K562 (cell line): ENCODE results near the gene MBOAT7. TPM values are rescaled to one million over a fixed set of nuclear protein-coding genes. Genes with fewer than 3 reads are reported as not detected.
A peak's percentile ranks its signal among the peaks of the same experiment; 100 is the strongest.

Experiments
- BCOR ChIP-seq: fragments of 450-650 bp; IDR thresholded peaks from 2 replicates; pipeline ENCODE4 v1.6.1; 2016
- CAMTA2 ChIP-seq: fragments of 250-450 bp; sonication (Bioruptor Pico); conservative IDR thresholded peaks from 2 replicates; pipeline ENCODE4 v1.5.1; 2022
- CEBPB ChIP-seq: fragments of 450-650 bp; IDR thresholded peaks from 2 replicates; pipeline ENCODE4 v1.6.1; 2016; ENCODE audit warnings: missing genetic modification characterization, missing compliant biosample characterization
- FOXA3 ChIP-seq, 2 experiments: fragments of 450-650 bp in 1 of 2; sonication (generic) in 1 of 2; formaldehyde crosslinking; IDR thresholded peaks in 1 of 2; conservative IDR thresholded peaks in 1 of 2; 2 replicates each; pipeline versions ENCODE4 v1.4.0 to v1.8.0; 2020 to 2022; ENCODE audit warnings: mild to moderate bottlenecking in 2 of 2, missing genetic modification reagents in 1 of 2
- FOXM1 ChIP-seq, 2 experiments: fragments of 450-650 bp in 1 of 2; sonication (generic) in 1 of 2; formaldehyde crosslinking in 1 of 2; IDR thresholded peaks; 2 replicates each; pipeline versions ENCODE4 v1.6.1 to v1.9.0; 2017 to 2022; ENCODE audit warnings: low read depth in 2 of 2, mild to moderate bottlenecking in 2 of 2, missing genetic modification reagents in 1 of 2, moderate library complexity in 1 of 2
- HDAC2 ChIP-seq: fragments of 450-650 bp; IDR thresholded peaks from 2 replicates; pipeline ENCODE4 v1.6.1; 2016; ENCODE audit warnings: mild to moderate bottlenecking
- HNRNPK ChIP-seq: fragments of 200-400 bp; formaldehyde crosslinking; IDR thresholded peaks from one replicate; pipeline ENCODE4 v1.6.1; 2018; ENCODE audit warnings: mild to moderate bottlenecking, low read depth, low read length; ENCODE audit not compliant: poor library complexity, severe bottlenecking
- MIER1 ChIP-seq: fragments of 450-650 bp; IDR thresholded peaks from 2 replicates; pipeline ENCODE4 v1.6.1; 2016; ENCODE audit warnings: antibody characterized with exemption, mild to moderate bottlenecking, low read depth
- POLR2AphosphoS2 ChIP-seq: IDR thresholded peaks from 2 replicates; pipeline ENCODE4 v1.6.1; 2012; ENCODE audit warnings: low read length, improper control_type of control experiment
- PRMT5 ChIP-seq: sonication (generic); formaldehyde crosslinking; IDR thresholded peaks from 2 replicates; pipeline ENCODE4 v1.5.0; 2020; ENCODE audit warnings: missing genetic modification reagents
- SAFB2 ChIP-seq: fragments of 200-400 bp; formaldehyde crosslinking; IDR thresholded peaks from 2 replicates; pipeline ENCODE4 v1.6.1; 2018; ENCODE audit warnings: borderline replicate concordance, low read length, low read depth, moderate library complexity; ENCODE audit not compliant: severe bottlenecking
- ZNF23 ChIP-seq: fragments of 250-450 bp; sonication (Bioruptor Pico); IDR thresholded peaks from 2 replicates; pipeline ENCODE4 v1.4.0; 2020; ENCODE audit warnings: mild to moderate bottlenecking
- ZNF79 ChIP-seq: fragments of 250-450 bp; sonication (Bioruptor Pico); IDR thresholded peaks from 2 replicates; pipeline ENCODE4 v1.4.0; 2020; ENCODE audit warnings: low read depth, mild to moderate bottlenecking, moderate library complexity
- polyA plus RNA-seq, 8 experiments: library from polyadenylated mRNA; depleted of rRNA in 4 of 8; stranded (reverse) in 5 of 8; unstranded in 3 of 8; fragments of >200 nt; fragmentation: Nextera tagmentation in 2 of 8; fragmentation: Illumina TruSeq in 1 of 8; extraction: Ambion mirVana in 2 of 8; extraction: Trizol in 1 of 8; gene quantifications; 2 replicates each; pipeline versions ENCODE4 v1.2.1 to v1.2.3, GENCODE V29; 2011 to 2014; ENCODE audit warnings: inconsistent platforms in 1 of 8, missing spikeins in 1 of 8
- total RNA-seq, 7 experiments: library from RNA; depleted of rRNA in 6 of 7; stranded (reverse); fragments of >200 nt in 6 of 7; fragmentation: Illumina TruSeq in 2 of 7; extraction: Trizol in 2 of 7; gene quantifications; 2 replicates each; pipeline versions ENCODE4 v1.2.1 to v1.2.3, GENCODE V29; 2011 to 2021; ENCODE audit warnings: low replicate concordance in 1 of 7
- TF ChIP-seq, protein P1 (sequence below), 3 experiments: fragments of 200-800 bp in 1 of 3; sonication (Bioruptor generic) in 1 of 3; sonication (generic) in 1 of 3; formaldehyde crosslinking in 1 of 3; IDR thresholded peaks; 2 replicates each; pipeline versions ENCODE4 v1.6.1 to v1.8.0; 2016 to 2022; ENCODE audit warnings: mild to moderate bottlenecking in 2 of 3, missing compliant biosample characterization in 2 of 3, missing genetic modification characterization in 2 of 3, missing genetic modification reagents in 1 of 3
- TF ChIP-seq, protein P2 (sequence below), 2 experiments: fragments of 450-650 bp; conservative IDR thresholded peaks; 2 replicates each; pipeline ENCODE4 v1.6.1; 2017; ENCODE audit warnings: mild to moderate bottlenecking in 2 of 2, moderate library complexity in 2 of 2
- TF ChIP-seq, protein P3 (sequence below), 2 experiments: fragments of 450-650 bp; formaldehyde crosslinking in 1 of 2; IDR thresholded peaks; 2 replicates each; pipeline versions ENCODE4 v1.4.0 to v1.6.1; 2014 to 2020; ENCODE audit warnings: mild to moderate bottlenecking in 2 of 2, borderline replicate concordance in 1 of 2, low read depth in 1 of 2

The MBOAT7 gene
- total and polyA plus RNA-seq, 9 of the 15 experiments (the other 6 are each of a cell fraction or from before 2014, with no cell fraction given) = 1.4 to 153 (median 56.1) TPM

- TF ChIP-seq, protein P1, sequence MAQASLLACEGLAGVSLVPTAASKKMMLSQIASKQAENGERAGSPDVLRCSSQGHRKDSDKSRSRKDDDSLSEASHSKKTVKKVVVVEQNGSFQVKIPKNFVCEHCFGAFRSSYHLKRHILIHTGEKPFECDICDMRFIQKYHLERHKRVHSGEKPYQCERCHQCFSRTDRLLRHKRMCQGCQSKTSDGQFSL (CRISPR knock-in tag; IDR thresholded peaks at IDR 0.05) = peak; percentile 85; the same call in 1 of the 2 replicates
- TF ChIP-seq, protein P1 (tag; IDR thresholded peaks at IDR 0.05) = no peak
- TF ChIP-seq PRMT5 (no peak), FOXM1 (IDR thresholded peaks at IDR 0.05; ENCODE audit: low read depth) (no peak), FOXM1 (CRISPR knock-in tag; IDR thresholded peaks at IDR 0.05; ENCODE audit: low read depth) (peak; percentile 85), ZNF23 (no peak), BCOR (no peak), SAFB2 (no peak), HDAC2 (no peak), FOXA3 (CRISPR knock-in tag; conservative IDR thresholded peaks at IDR 0.05 in 1 of 2, IDR thresholded peaks at IDR 0.05 in 1 of 2) (no peak; a peak in 1 of 4 replicates), POLR2AphosphoS2 (no peak), CEBPB (tag) (no peak), MIER1 (no peak), ZNF79 (no peak), CAMTA2 (CRISPR knock-in tag) (no peak), HNRNPK (no peak)
- TF ChIP-seq, protein P2, sequence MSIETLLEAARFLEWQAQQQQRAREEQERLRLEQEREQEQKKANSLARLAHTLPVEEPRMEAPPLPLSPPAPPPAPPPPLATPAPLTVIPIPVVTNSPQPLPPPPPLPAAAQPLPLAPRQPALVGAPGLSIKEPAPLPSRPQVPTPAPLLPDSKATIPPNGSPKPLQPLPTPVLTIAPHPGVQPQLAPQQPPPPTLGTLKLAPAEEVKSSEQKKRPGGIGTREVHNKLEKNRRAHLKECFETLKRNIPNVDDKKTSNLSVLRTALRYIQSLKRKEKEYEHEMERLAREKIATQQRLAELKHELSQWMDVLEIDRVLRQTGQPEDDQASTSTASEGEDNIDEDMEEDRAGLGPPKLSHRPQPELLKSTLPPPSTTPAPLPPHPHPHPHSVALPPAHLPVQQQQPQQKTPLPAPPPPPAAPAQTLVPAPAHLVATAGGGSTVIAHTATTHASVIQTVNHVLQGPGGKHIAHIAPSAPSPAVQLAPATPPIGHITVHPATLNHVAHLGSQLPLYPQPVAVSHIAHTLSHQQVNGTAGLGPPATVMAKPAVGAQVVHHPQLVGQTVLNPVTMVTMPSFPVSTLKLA (conservative IDR thresholded peaks at IDR 0.05) = peak in 1 of 2 experiments; percentile 7; a peak in 2 of 4 replicates
- TF ChIP-seq, protein P3, sequence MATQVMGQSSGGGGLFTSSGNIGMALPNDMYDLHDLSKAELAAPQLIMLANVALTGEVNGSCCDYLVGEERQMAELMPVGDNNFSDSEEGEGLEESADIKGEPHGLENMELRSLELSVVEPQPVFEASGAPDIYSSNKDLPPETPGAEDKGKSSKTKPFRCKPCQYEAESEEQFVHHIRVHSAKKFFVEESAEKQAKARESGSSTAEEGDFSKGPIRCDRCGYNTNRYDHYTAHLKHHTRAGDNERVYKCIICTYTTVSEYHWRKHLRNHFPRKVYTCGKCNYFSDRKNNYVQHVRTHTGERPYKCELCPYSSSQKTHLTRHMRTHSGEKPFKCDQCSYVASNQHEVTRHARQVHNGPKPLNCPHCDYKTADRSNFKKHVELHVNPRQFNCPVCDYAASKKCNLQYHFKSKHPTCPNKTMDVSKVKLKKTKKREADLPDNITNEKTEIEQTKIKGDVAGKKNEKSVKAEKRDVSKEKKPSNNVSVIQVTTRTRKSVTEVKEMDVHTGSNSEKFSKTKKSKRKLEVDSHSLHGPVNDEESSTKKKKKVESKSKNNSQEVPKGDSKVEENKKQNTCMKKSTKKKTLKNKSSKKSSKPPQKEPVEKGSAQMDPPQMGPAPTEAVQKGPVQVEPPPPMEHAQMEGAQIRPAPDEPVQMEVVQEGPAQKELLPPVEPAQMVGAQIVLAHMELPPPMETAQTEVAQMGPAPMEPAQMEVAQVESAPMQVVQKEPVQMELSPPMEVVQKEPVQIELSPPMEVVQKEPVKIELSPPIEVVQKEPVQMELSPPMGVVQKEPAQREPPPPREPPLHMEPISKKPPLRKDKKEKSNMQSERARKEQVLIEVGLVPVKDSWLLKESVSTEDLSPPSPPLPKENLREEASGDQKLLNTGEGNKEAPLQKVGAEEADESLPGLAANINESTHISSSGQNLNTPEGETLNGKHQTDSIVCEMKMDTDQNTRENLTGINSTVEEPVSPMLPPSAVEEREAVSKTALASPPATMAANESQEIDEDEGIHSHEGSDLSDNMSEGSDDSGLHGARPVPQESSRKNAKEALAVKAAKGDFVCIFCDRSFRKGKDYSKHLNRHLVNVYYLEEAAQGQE (IDR thresholded peaks at IDR 0.05; ENCODE audit: borderline replicate concordance) = peak; percentile 24; the same call in 1 of the 2 replicates
- TF ChIP-seq, protein P3 (CRISPR knock-in tag; IDR thresholded peaks at IDR 0.05; ENCODE audit: low read depth) = peak; percentile 47; the same call in 1 of the 2 replicates
Observed at GRCh38 chr19:54189145-54189734, at the start of gene MBOAT7 (continued).
